HG03025 (cell line): Measurements from ENCODE around the gene PNKD.

Source experiments
- ATAC-seq: cut with Tn5 transposase; IDR thresholded peaks from one replicate; pipeline ENCODE4 v1.9.1; 2021; ENCODE audit warnings: mild to moderate bottlenecking, moderate library complexity; ENCODE audit not compliant: unreplicated experiment, low FRiP score

The PNKD gene

GRCh38 chr2:218269900-218270720, at the start of gene PNKD, which contains the start of gene AAMP:
TSS of gene PNKD (plus strand) at chr2:218270519. CDS start at chr2:218270536, 17 bp downstream.
TSS of gene AAMP (minus strand) at chr2:218270137. CDS start at chr2:218270086, 51 bp downstream.
- peak; percentile 83 for ATAC-seq

- no peak for ATAC-seq
Measured at GRCh38 chr2:218221000-218221399, 49.3 kb upstream of the PNKD start.

GRCh38 chr2:218223046-218223445, 47.3 kb upstream of the PNKD start:
- ATAC-seq: no peak

GRCh38 chr2:218224186-218224585, 46.1 kb upstream of the PNKD start:
- no peak for ATAC-seq

- ATAC-seq: no peak
Measured at GRCh38 chr2:218226903-218227302, 43.4 kb upstream of the PNKD start.

- no peak for ATAC-seq
Measured at GRCh38 chr2:218228366-218229090, 41.8 kb upstream of the PNKD start.

GRCh38 chr2:218229239-218229638, 41.1 kb upstream of the PNKD start:
- ATAC-seq: peak; percentile 82

- ATAC-seq: no peak
Measured at GRCh38 chr2:218229851-218230250, 40.5 kb upstream of the PNKD start.

GRCh38 chr2:218230882-218231281, 39.4 kb upstream of the PNKD start:
- no peak for ATAC-seq

GRCh38 chr2:218233543-218233942, 36.8 kb upstream of the PNKD start:
- no peak for ATAC-seq

- no peak for ATAC-seq
Measured at GRCh38 chr2:218234521-218234920, 35.8 kb upstream of the PNKD start.

- ATAC-seq: no peak
Measured at GRCh38 chr2:218235017-218235416, 35.3 kb upstream of the PNKD start.

- no peak for ATAC-seq
Measured at GRCh38 chr2:218236829-218237228, 33.5 kb upstream of the PNKD start.

- no peak for ATAC-seq
Measured at GRCh38 chr2:218238887-218239286, 31.4 kb upstream of the PNKD start.

GRCh38 chr2:218244204-218244603, 26.1 kb upstream of the PNKD start:
- no peak for ATAC-seq

- no peak for ATAC-seq
Measured at GRCh38 chr2:218244665-218245064, 25.7 kb upstream of the PNKD start.

GRCh38 chr2:218245214-218245613, 25.1 kb upstream of the PNKD start:
- no peak for ATAC-seq

- ATAC-seq: no peak
Measured at GRCh38 chr2:218249691-218250090, 20.6 kb upstream of the PNKD start.

- ATAC-seq: no peak
Measured at GRCh38 chr2:218252509-218253231, 17.6 kb upstream of the PNKD start.

GRCh38 chr2:218253232-218253625, 17.1 kb upstream of the PNKD start:
- ATAC-seq: no peak

- ATAC-seq: no peak
Measured at GRCh38 chr2:218255446-218255845, 14.9 kb upstream of the PNKD start.
